ENCODE data around the gene CD300LF.

CD300LF gene

DNA sequence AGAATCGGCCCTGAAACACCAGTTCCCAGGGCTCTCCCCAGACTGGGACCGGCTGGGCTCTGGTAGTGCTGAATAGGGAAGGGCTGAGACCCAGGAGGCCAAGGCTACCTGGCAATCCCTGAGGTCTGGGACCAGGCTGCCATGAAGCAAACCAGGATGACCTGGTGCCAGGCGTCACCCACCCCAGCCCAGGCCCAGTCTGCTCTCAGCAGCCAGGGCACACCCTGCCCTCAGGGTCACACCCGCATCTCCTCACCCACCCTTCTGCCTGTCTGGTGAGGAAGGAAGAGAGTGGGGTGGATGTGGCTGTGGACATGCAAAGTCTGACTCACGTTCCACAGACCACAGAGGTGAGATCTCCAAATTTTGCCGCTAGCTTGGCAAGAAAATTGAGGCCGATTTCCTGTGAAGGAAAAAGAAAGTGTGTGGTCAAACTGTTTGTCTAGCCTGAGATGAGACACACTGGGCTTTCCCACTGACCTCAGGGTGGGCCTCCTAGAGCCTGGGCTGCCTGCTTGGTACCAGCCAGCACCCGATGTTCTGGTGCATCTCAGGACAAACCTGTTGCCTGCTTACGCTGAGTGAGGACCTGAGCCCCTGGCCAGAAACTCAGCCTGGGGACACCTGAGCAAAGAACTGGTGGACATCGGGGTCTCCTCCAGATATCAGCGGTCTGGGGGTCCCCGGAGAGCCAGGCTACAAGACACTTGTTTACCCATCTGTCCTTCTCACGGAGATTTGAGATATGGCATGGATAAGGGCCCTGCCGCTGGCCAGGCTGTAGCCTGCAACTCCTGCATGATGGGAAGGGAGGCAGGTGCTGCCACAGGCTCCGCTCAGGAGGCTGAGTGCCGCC, 18.0 kb upstream of the CD300LF start:
- Histone ChIP-seq H3K27me3 (ENCODE audit: control insufficient read depth, insufficient read depth, low read length) (no peaks in the 10 kb centered on the region), H3K36me3 (ENCODE audit: control insufficient read depth, insufficient read depth, low read length) (no peaks in the 10 kb centered on the region), H3K9ac (no peak overlapping the region), H3K79me2 (no peaks in the 10 kb centered on the region), H3K4me2 (ENCODE audit: low read length) (no peak overlapping the region), H3K4me1 (no peaks in the 10 kb centered on the region), H3K9me3 (ENCODE audit: control insufficient read depth, low read length) (no peaks in the 10 kb centered on the region), H3K27ac (no peak overlapping the region), H3K4me3 (ENCODE audit: low read depth, low read length) (no peak overlapping the region), H2AFZ (no peak overlapping the region)
- TF ChIP-seq, protein P1, sequence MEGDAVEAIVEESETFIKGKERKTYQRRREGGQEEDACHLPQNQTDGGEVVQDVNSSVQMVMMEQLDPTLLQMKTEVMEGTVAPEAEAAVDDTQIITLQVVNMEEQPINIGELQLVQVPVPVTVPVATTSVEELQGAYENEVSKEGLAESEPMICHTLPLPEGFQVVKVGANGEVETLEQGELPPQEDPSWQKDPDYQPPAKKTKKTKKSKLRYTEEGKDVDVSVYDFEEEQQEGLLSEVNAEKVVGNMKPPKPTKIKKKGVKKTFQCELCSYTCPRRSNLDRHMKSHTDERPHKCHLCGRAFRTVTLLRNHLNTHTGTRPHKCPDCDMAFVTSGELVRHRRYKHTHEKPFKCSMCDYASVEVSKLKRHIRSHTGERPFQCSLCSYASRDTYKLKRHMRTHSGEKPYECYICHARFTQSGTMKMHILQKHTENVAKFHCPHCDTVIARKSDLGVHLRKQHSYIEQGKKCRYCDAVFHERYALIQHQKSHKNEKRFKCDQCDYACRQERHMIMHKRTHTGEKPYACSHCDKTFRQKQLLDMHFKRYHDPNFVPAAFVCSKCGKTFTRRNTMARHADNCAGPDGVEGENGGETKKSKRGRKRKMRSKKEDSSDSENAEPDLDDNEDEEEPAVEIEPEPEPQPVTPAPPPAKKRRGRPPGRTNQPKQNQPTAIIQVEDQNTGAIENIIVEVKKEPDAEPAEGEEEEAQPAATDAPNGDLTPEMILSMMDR (IDR thresholded peaks at IDR 0.05), result no peak

DNA sequence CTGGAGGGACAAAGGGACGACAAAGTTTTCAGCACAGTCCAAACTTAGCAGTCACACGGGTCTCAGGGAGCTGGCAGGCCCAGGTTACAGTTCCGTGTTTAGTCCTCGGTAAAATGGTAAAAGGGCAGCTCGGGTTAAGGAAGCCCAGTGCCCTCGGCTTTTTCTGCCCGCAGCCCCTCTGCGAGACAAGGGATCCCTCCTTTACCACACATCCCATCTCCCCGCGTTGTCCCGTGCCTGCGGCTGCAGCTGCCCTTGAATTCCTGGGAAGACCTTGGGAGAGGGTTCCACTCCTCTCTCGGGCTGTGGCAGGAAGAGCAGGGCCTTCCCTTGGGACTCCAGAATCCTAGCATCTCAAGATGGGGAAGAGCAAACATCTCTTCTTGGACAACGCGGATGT, 17.1 kb upstream of the CD300LF start:
- Histone ChIP-seq H3K36me3 (ENCODE audit: control insufficient read depth, insufficient read depth, low read length) (no peaks in the 10 kb centered on the region), H3K27ac (no peak overlapping the region)
- TF ChIP-seq, protein P1 (IDR thresholded peaks at IDR 0.05), result no peak

DNA sequence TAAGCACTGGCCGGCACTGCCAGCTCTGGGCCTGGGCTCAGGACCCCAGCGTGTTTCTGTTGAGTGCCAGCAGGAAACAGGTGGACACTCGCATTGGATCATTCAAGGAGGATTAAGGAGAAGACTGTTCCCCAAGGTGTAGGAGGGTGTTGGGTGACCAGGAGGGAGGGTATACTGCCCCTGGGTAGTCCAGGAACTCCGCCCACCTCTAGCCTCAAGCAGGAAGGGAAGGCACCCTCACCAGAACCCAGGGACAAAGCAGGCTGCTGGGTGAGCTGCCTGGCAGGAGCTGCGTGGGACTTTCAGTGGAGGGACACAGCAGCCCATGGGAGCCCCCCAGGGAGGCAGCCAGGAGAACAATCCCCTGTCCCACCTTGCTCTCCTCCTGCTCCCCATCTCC, 16.6 kb upstream of the CD300LF start:
- Histone ChIP-seq H3K27ac (no peak overlapping the region), H3K79me2 (no peaks in the 10 kb centered on the region), H3K4me1 (no peaks in the 10 kb centered on the region), H3K36me3 (ENCODE audit: control insufficient read depth, insufficient read depth, low read length) (no peaks in the 10 kb centered on the region), H3K9ac (no peak overlapping the region), H3K9me3 (ENCODE audit: control insufficient read depth, low read length) (no peaks in the 10 kb centered on the region), H3K4me2 (ENCODE audit: low read length) (no peak overlapping the region), H2AFZ (no peak overlapping the region), H3K4me3 (ENCODE audit: low read depth, low read length) (no peak overlapping the region), H3K27me3 (ENCODE audit: control insufficient read depth, insufficient read depth, low read length) (no peaks in the 10 kb centered on the region)
- TF ChIP-seq, protein P1 (IDR thresholded peaks at IDR 0.05), result no peak

More for the DNA sequence above, 17.1 kb upstream of the CD300LF start:
- Histone ChIP-seq H2AFZ (no peak overlapping the region), H3K79me2 (no peaks in the 10 kb centered on the region), H3K9ac (no peak overlapping the region), H3K4me2 (ENCODE audit: low read length) (no peak overlapping the region), H3K4me3 (ENCODE audit: low read depth, low read length) (no peak overlapping the region), H3K9me3 (ENCODE audit: control insufficient read depth, low read length) (no peaks in the 10 kb centered on the region), H3K27me3 (ENCODE audit: control insufficient read depth, insufficient read depth, low read length) (no peaks in the 10 kb centered on the region), H3K4me1 (no peaks in the 10 kb centered on the region)

DNA sequence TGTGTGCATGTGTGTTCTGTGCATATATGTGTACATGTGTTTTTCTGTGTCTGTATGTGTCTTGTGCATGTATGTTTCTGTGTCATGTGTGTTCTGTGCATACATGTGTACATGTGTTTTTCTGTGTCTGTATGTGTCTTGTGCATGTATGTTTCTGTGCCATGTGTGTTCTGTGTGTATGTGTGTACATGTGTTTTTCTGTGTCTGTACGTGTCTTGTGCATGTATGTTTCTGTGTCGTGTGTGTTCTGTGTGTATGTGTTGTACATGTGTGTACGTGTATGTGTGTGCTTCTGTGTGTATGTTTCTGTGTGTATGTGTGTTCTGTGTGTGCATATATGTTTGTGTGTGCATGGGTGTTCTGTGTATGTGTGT, 16.0 kb upstream of the CD300LF start:
- no peak overlapping the region for H2AFZ ChIP-seq
- H3K27me3 ChIP-seq (ENCODE audit: control insufficient read depth, insufficient read depth, low read length), result no peaks in the 10 kb centered on the region
- H3K9ac ChIP-seq, result no peak overlapping the region
- no peak overlapping the region for H3K4me3 ChIP-seq (ENCODE audit: low read depth, low read length)
- no peak overlapping the region for H3K27ac ChIP-seq
- no peaks in the 10 kb centered on the region for H3K4me1 ChIP-seq
- TF ChIP-seq, protein P1 (IDR thresholded peaks at IDR 0.05), result no peak
- no peaks in the 10 kb centered on the region for H3K9me3 ChIP-seq (ENCODE audit: control insufficient read depth, low read length)
- no peak overlapping the region for H3K4me2 ChIP-seq (ENCODE audit: low read length)
- H3K36me3 ChIP-seq (ENCODE audit: control insufficient read depth, insufficient read depth, low read length), result no peaks in the 10 kb centered on the region
- no peaks in the 10 kb centered on the region for H3K79me2 ChIP-seq

All from parathyroid adenoma (tissue), 2 donors.